PC-3 (cell line): ENCODE results near the gene PPIC. TPM values are rescaled to one million over a fixed set of nuclear protein-coding genes. Genes with fewer than 3 reads are reported as not detected.

Experiments used
- ATAC-seq: fragments of 200-7000 bp; cut with Tn5 transposase; 2 replicates; pipeline ENCODE4 v1.9.1; 2020; ENCODE audit warnings: mild to moderate bottlenecking, moderate library complexity
- BruUV-seq: library from RNA; stranded (reverse); fragments of 400-500 nt; replicated peaks from 2 replicates; lab custom pipeline; 2021; lab: Mats Ljungman, UMichigan
- CTCF ChIA-PET: fragments of 300-600 bp; sonication (Branson Sonifier 250); formaldehyde crosslinking; loops from one replicate; lab custom pipeline; 2022; ENCODE audit warnings: antibody characterized with exemption; lab: Charles Lee
- POLR2A ChIA-PET: fragments of 300-600 bp; sonication (Branson Sonifier 250); formaldehyde crosslinking; loops from one replicate; lab custom pipeline; 2022; ENCODE audit warnings: antibody characterized with exemption; ENCODE audit not compliant: unreplicated experiment; lab: Charles Lee
- DNase-seq: peaks from one replicate; pipeline ENCODE4 v3.0.0-alpha.2; 2015
- H2AFZ ChIP-seq: fragments of 300-600 bp; sonication (generic); 2 replicates; pipeline ENCODE4 v1.6.0; 2016; ENCODE audit warnings: antibody characterized with exemption, low read length
- H3F3A ChIP-seq: fragments of 300-600 bp; sonication (generic); one replicate; pipeline ENCODE4 v1.6.0; 2017; ENCODE audit warnings: antibody characterized with exemption, low read length, control low read depth, mild to moderate bottlenecking; ENCODE audit not compliant: unreplicated experiment
- H3K27ac ChIP-seq: fragments of 300-600 bp; sonication (generic); 2 replicates; pipeline ENCODE4 v1.5.1; 2016; ENCODE audit warnings: mild to moderate bottlenecking, low read length
- H3K27me3 ChIP-seq: fragments of 300-600 bp; sonication (generic); 2 replicates; pipeline ENCODE4 v1.6.1; 2016; ENCODE audit warnings: low read length, mixed read lengths
- H3K36me3 ChIP-seq: fragments of 300-600 bp; sonication (generic); 2 replicates; pipeline ENCODE4 v1.6.1; 2016; ENCODE audit warnings: low read depth, mixed run types, low read length, mixed read lengths
- H3K4me1 ChIP-seq: fragments of 300-600 bp; sonication (generic); 2 replicates; pipeline ENCODE4 v1.5.1; 2016; ENCODE audit warnings: low read length; ENCODE audit not compliant: insufficient read depth
- H3K4me2 ChIP-seq: fragments of 300-600 bp; sonication (generic); 2 replicates; pipeline ENCODE4 v1.6.0; 2016; ENCODE audit warnings: low read length
- H3K4me3 ChIP-seq: fragments of 300-600 bp; sonication (generic); 2 replicates; pipeline ENCODE4 v1.5.1; 2016; ENCODE audit warnings: mild to moderate bottlenecking, low read length, mixed read lengths
- H3K79me2 ChIP-seq: fragments of 300-600 bp; sonication (generic); 2 replicates; pipeline ENCODE4 v1.6.1; 2017; ENCODE audit warnings: low read length, mixed read lengths
- H3K9ac ChIP-seq: fragments of 300-600 bp; sonication (generic); 2 replicates; pipeline ENCODE4 v1.6.0; 2016; ENCODE audit warnings: mild to moderate bottlenecking, low read length
- H3K9me2 ChIP-seq: fragments of 300-600 bp; sonication (generic); replicated peaks from 2 replicates; pipeline ENCODE4 v1.6.1; 2016; ENCODE audit warnings: mixed run types, low read length, mixed read lengths
- H3K9me3 ChIP-seq: fragments of 300-600 bp; sonication (generic); 2 replicates; pipeline ENCODE4 v1.6.1; 2016; ENCODE audit warnings: low read length, mixed read lengths
- H4K20me1 ChIP-seq: fragments of 300-600 bp; sonication (generic); 2 replicates; pipeline ENCODE4 v1.6.1; 2016; ENCODE audit warnings: low read length, mixed read lengths
- CTCF ChIP-seq: fragments of 300-600 bp; sonication (generic); conservative IDR thresholded peaks from 2 replicates; pipeline ENCODE4 v1.5.1; 2017; ENCODE audit warnings: antibody characterized with exemption, low read depth, mild to moderate bottlenecking, low read length
- EZH2 ChIP-seq: fragments of 300-600 bp; sonication (generic); IDR thresholded peaks from one replicate; pipeline ENCODE4 v1.6.1; 2017; ENCODE audit warnings: antibody characterized with exemption, mild to moderate bottlenecking, low read length; ENCODE audit not compliant: unreplicated experiment
- EZH2phosphoT487 ChIP-seq: fragments of 300-600 bp; sonication (generic); IDR thresholded peaks from 2 replicates; pipeline ENCODE4 v1.6.1; 2018; ENCODE audit warnings: mild to moderate bottlenecking, antibody characterized with exemption, low read length, borderline replicate concordance
- intact Hi-C: fragments of 100-400 bp; cut with micrococcal nuclease; formaldehyde crosslinking; loops from 2 replicates; pipeline ENCODE4 v1.9.0; 2023
- total RNA-seq: library from RNA; depleted of rRNA; stranded (reverse); fragments of >200 nt; gene quantifications from 2 replicates; pipeline ENCODE4 v1.2.3, GENCODE V29; 2014

Gene PPIC
- total RNA-seq, 1 experiment from 2014 or later = 14.6 TPM

DNA sequence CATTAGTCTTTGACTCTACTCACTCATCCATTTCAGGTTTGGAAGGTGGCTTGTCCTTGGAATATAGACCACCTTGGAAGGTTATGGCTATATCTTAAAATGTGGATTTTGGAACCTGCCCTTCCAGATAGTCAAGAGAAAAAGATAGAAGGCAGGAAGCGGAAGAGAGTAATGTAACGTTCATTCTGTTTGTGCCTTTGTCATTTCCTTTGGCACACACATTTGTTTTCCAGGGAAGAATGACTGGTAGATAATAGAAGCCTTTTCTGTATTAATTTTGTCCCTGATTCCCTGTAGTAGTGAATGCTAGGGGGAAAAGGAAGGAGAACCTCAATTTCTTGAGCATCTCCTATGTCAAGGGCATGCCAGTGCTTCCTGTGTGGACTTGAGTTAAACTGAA, 54.7 kb downstream of the PPIC start:
- TF ChIP-seq EZH2phosphoT487 (no peak), EZH2 (no peak), CTCF (no peak)
- H3K79me2 ChIP-seq = no peaks in the 10 kb centered on the region
- DNase-seq (no peak), ATAC-seq (no peak)
- no peaks in the 10 kb centered on the region for H3F3A ChIP-seq
- BruUV-seq = no TSS peak
- no peaks in the 10 kb centered on the region for H3K36me3 ChIP-seq
- no peaks in the 10 kb centered on the region for H3K4me1 ChIP-seq
- H3K9me3 ChIP-seq = no peaks in the 10 kb centered on the region
- H3K9me2 ChIP-seq = no peaks in the 10 kb centered on the region
- no peaks in the 10 kb centered on the region for H4K20me1 ChIP-seq
- H3K4me3 ChIP-seq = no peak overlapping the region
- CTCF ChIA-PET = no interaction called here
- POLR2A ChIA-PET = no interaction called here
- H3K4me2 ChIP-seq = no peak overlapping the region
- H3K27ac ChIP-seq = no peak overlapping the region
- H2AFZ ChIP-seq = no peak overlapping the region
- intact Hi-C loops = no loop called here
- H3K27me3 ChIP-seq = no peaks in the 10 kb centered on the region
- H3K9ac ChIP-seq = no peak overlapping the region

- CTCF ChIA-PET = no interaction called here
Observed at GRCh38 chr5:122978644-122979297, 57.8 kb downstream of the PPIC start.

More at GRCh38 chr5:122978644-122979297, 57.8 kb downstream of the PPIC start:
- Histone ChIP-seq H3K4me3 (no peak overlapping the region), H3K4me1 (no peaks in the 10 kb centered on the region), H3K36me3 (no peaks in the 10 kb centered on the region), H3K27ac (no peak overlapping the region), H2AFZ (no peak overlapping the region), H3K79me2 (no peaks in the 10 kb centered on the region), H4K20me1 (no peaks in the 10 kb centered on the region), H3K9me3 (no peaks in the 10 kb centered on the region), H3K9ac (no peak overlapping the region), H3K4me2 (no peak overlapping the region), H3K27me3 (no peaks in the 10 kb centered on the region), H3K9me2 (no peaks in the 10 kb centered on the region), H3F3A (no peaks in the 10 kb centered on the region)
- intact Hi-C loops = no loop called here
- no TSS peak for BruUV-seq
- TF ChIP-seq EZH2 = no peak
- no peak for TF ChIP-seq CTCF
- TF ChIP-seq EZH2phosphoT487 = no peak
- ATAC-seq (no peak), DNase-seq (no peak)
- POLR2A ChIA-PET = no interaction called here
